ENCODE data around the gene PPEF2.

- TF ChIP-seq CTCF (IDR thresholded peaks at IDR 0.05) (no peak), ZFX (IDR thresholded peaks at IDR 0.05; ENCODE audit: borderline replicate concordance) (no peak)
Observed at GRCh38 chr4:75939890-75940691, 37.8 kb upstream of the PPEF2 start.
